ENCODE data around the gene POM121L2. TPM values are rescaled to one million over a fixed set of nuclear protein-coding genes. Genes with fewer than 3 reads are reported as not detected.

POM121L2 gene
- total RNA-seq, 1 experiment from 2014 or later = not detected

DNA sequence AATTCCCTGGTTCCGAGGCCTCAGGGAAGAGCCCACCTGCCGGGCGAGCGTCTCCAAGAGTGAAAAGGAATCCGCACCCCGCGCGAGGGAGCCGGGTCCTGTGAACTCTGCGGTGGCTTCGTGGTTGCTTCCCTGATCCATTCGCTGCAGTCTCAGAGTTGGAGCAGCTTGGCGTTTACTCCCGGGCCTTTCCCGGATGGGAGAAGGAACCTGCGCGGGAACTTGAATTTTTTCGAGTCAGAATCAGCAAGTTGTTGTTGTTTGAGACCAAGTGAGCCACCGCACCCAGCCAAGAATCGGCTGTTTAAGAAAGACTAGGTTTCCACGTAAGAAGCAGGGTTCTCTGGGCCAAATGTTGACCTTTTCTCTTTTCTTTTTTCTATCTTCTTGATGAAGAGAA is 51.7 kb downstream of the POM121L2 start:
- POLR2A ChIA-PET = no interaction called here
- no peaks in the 10 kb centered on the region for H3K36me3 ChIP-seq (ENCODE audit: control insufficient read depth in 1 of 2, insufficient read depth in 2 of 2, low read length in 2 of 2)
- no peak overlapping the region for H3K4me3 ChIP-seq (replicated peaks in 1 of 2; ENCODE audit: low read depth in 1 of 2, low read length in 2 of 2)
- DNase-seq (ENCODE audit: low read depth, low spot score) (no peak), ATAC-seq (no peak)
- H3K79me2 ChIP-seq (ENCODE audit: insufficient read depth, low read length) = no peaks in the 10 kb centered on the region
- no peaks in the 10 kb centered on the region for H4K20me1 ChIP-seq (ENCODE audit: insufficient read depth)
- H2AFZ ChIP-seq (ENCODE audit: low read depth, low read length, poor library complexity, severe bottlenecking) = no peak overlapping the region
- no peaks in the 10 kb centered on the region for H3K27me3 ChIP-seq (ENCODE audit: insufficient read depth, low read length)
- CTCF ChIA-PET = no interaction called here
- no peaks in the 10 kb centered on the region for H3K9me2 ChIP-seq (ENCODE audit: insufficient read depth)
- no peak overlapping the region for H3K9ac ChIP-seq (ENCODE audit: low read length)
- no peaks in the 10 kb centered on the region for H3K4me1 ChIP-seq (ENCODE audit: control insufficient read depth in 1 of 2, insufficient read depth in 2 of 2, low read length in 2 of 2)
- H3K4me2 ChIP-seq (ENCODE audit: low read length) = no peak overlapping the region
- H3K27ac ChIP-seq (ENCODE audit: low read depth, low read length) = no peak overlapping the region
- no peaks in the 10 kb centered on the region for H3K9me3 ChIP-seq (ENCODE audit: control insufficient read depth in 1 of 2, insufficient read depth in 1 of 2, low read depth in 1 of 2, low read length in 2 of 2)
- intact Hi-C loops (cut with micrococcal nuclease) = no loop called here
- no TSS peak for BruUV-seq (replicated peaks)
- RAD21 ChIA-PET (ENCODE audit: low non-redundant PET in 1 of 2, low total read pairs in 2 of 2, uncharacterized antibody in 2 of 2, unreplicated experiment in 2 of 2) = no interaction called here
- no peak for TF ChIP-seq ATF3 (IDR thresholded peaks at IDR 0.05)
- no peak for TF ChIP-seq SRF (IDR thresholded peaks at IDR 0.05; ENCODE audit: low read depth)
- no peak for TF ChIP-seq TCF7L2 (IDR thresholded peaks at IDR 0.05; ENCODE audit: borderline replicate concordance, extremely low read depth, insufficient read depth, insufficient read length)

Other genes starting within 250 kb of the POM121L2 start
- gene PRSS16, start 64.6 kb downstream of the POM121L2 start, total RNA-seq (2021; ENCODE audit: unreplicated experiment) = 14.5 TPM
- 1.1 TPM for gene ZNF391, start 76.5 kb upstream of the POM121L2 start, total RNA-seq (2021; ENCODE audit: unreplicated experiment)
- gene ZNF184, start 160.8 kb upstream of the POM121L2 start, total RNA-seq (2021; ENCODE audit: unreplicated experiment) = 9.4 TPM